ENCODE data around the gene SLC1A3. TPM values are rescaled to one million over a fixed set of nuclear protein-coding genes. Genes with fewer than 3 reads are reported as not detected.
"Not testable (repeated sequence)": the region's sequence is repeated elsewhere in the genome, so short reads cannot be mapped to it uniquely, and the experiment has no call there.

Gene SLC1A3
- total RNA-seq, 4 donors from 2014 or later = 10.1 to 17.7 (median 12.9) TPM

GRCh38 chr5:36571401-36572042 is 34.9 kb upstream of the SLC1A3 start:
- intact Hi-C loops (cut with DNase I; ENCODE audit: low total_unique reads) = no loop called here
- TF ChIP-seq CTCF (IDR thresholded peaks at IDR 0.05) (no peak), POLR2A (IDR thresholded peaks at IDR 0.05) (no peak)
- DNase-seq (ENCODE audit: low spot score in 2 of 2) = no peak
- WGBS, 2 donors = 72 to 75% methylated on average over 4 of the region's 4 CpGs
- no peak overlapping the region for H3K4me3 ChIP-seq (ENCODE audit: low read depth, poor library complexity, severe bottlenecking)

DNA sequence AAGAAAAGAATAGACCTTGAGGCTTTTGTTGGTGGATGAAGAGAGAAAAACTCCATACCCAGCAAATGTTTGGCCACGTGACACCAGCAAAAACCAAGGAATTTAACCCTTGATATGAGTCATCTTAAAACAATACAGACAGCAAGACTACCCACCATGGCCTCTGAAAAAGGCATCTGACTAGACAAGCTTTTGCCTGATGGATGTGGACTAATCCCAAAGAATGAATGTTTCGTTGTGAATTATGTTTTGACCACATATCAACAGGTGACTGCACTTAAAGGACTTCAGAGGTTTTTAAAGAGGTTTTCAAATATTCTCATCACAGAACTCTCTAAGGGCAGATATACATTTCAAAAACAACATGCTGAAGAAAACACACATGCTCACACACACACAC is 33.0 kb upstream of the SLC1A3 start:
- DNase-seq (ENCODE audit: low spot score in 2 of 2) = no peak
- intact Hi-C loops (cut with DNase I; ENCODE audit: low total_unique reads) = no loop called here
- H3K4me3 ChIP-seq (ENCODE audit: low read depth, poor library complexity, severe bottlenecking) = no peak overlapping the region
- TF ChIP-seq CTCF (IDR thresholded peaks at IDR 0.05) = no peak
- TF ChIP-seq POLR2A (IDR thresholded peaks at IDR 0.05) = no peak
- WGBS, 2 donors = 64 to 66% methylated on average over 2 of the region's 2 CpGs

- WGBS, 2 donors = 57 to 75% methylated on average over 4 of the region's 4 CpGs
- intact Hi-C loops (cut with DNase I; ENCODE audit: low total_unique reads) = no loop called here
- no peak for DNase-seq (ENCODE audit: low spot score in 2 of 2)
- TF ChIP-seq CTCF (IDR thresholded peaks at IDR 0.05) (no peak), POLR2A (IDR thresholded peaks at IDR 0.05) (no peak)
- H3K4me3 ChIP-seq (ENCODE audit: low read depth, poor library complexity, severe bottlenecking) = no peak overlapping the region
These were observed 31.0 kb upstream of the SLC1A3 start for GRCh38 chr5:36575361-36575781.

DNA sequence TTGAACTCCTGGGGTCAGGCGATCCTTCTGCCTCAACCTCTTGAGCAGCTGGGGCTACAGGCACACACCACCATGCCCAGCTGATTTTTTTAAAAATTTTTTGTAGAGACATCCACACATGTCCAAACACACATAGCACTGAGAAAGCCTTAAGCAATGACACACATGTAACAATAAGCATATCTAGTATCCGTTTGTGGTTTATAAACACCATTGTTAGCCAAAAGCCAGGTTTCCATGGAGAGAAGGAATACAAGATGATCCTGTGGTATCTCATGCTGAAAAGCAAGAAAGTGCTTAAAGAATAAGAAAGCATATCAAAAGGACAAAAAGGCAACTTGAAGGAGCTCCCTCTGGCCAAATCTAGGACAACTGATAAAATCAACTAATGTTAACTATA is 29.7 kb upstream of the SLC1A3 start:
- DNase-seq (ENCODE audit: low spot score in 2 of 2) = no peak
- H3K4me3 ChIP-seq (ENCODE audit: low read depth, poor library complexity, severe bottlenecking) = no peak overlapping the region
- 66 to 67% methylated on average over 2 of the region's 2 CpGs for WGBS, 2 donors
- intact Hi-C loops (cut with DNase I; ENCODE audit: low total_unique reads) = no loop called here
- TF ChIP-seq POLR2A (IDR thresholded peaks at IDR 0.05) = no peak
- no peak for TF ChIP-seq CTCF (IDR thresholded peaks at IDR 0.05)

DNA sequence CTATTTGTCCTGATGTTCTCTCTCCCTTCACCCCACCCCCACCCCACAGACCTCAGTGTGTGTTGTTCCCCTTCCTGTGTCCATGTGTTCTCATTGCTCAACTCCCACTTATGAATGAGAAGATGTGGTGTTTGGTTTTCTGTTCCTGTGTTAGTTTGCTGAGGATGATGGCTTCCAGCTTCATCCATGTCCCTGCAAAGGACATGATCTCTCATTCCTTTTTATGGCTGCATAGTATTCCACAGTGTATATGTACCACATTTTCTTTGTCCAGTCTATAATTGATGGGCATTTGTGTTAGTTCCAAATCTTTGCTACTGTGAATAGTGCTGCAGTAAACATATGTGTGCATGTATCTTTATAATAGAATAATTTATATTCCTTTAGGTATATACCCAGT is 26.5 kb upstream of the SLC1A3 start:
- intact Hi-C loops (cut with DNase I; ENCODE audit: low total_unique reads); DNase-seq (ENCODE audit: low spot score in 2 of 2); H3K4me3 ChIP-seq (ENCODE audit: low read depth, poor library complexity, severe bottlenecking): not testable (repeated sequence)

DNA sequence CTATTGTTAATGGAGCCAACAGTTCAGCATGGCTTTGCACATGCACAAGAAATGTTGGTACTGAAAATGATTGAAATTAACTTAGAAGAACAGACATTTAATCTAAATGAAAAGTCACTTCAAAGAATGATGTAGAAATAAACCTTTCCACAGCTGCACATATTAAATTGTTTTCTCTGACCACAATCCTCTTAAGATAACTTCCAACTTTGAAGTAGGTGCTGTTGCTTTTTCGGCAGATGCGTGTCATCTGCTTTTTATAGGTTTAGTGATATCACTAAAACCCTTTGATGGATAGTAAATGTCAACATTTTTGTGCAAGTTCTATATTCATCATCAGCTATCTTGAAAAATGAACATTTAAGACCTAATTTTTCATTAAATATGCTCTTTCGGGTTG is 25.3 kb upstream of the SLC1A3 start:
- 80 to 81% methylated on average over 3 of the region's 3 CpGs for WGBS, 2 donors
- intact Hi-C loops (cut with DNase I; ENCODE audit: low total_unique reads) = no loop called here
- TF ChIP-seq POLR2A (IDR thresholded peaks at IDR 0.05) = no peak
- TF ChIP-seq CTCF (IDR thresholded peaks at IDR 0.05) = no peak
- no peak overlapping the region for H3K4me3 ChIP-seq (ENCODE audit: low read depth, poor library complexity, severe bottlenecking)
- no peak for DNase-seq (ENCODE audit: low spot score in 2 of 2)
